ENCODE results near the gene KIF26A.

The KIF26A gene

DNA sequence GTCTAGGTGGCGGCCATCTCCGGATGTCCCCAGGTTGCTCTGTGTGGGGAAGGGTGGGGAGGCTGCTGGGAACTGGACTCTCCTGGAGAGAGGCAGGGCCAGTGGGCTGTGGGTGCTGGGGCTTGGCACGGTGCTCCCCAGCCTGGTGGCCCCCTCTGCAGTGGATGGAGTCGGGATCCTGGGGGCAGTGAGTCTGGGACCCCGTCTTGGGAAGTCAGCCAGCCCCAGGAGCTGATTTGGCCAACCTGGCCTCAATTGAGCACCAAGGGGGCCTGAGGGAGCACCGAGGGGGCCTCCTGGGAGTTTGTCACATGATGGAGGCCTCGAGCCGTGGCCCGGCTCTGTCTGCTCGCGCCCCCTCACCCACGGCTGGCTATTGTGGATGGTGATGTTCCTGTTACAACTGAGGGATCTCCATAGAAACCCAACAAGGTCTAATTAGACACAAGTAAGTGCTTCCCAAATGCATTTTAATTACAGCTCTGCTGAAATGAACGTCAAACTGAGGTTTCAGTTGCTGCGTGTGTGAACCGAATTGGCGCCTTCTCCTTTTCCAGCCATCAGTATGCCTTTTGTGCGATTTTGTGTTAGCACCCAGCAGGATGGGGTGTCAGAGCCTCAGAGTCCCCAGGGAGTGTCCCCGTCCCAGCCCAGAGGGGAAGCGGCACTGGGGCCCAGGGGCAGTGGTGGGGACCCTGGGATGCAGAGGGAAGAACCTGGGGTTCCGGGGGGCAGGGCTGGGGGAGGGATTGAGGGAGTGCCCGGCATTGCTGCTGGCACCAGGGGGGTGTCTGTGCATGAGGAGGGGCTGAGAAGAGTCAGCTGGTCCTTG lies 71.8 kb downstream of the KIF26A start:
- no peak for DNase-seq (ENCODE audit: low spot score)

DNA sequence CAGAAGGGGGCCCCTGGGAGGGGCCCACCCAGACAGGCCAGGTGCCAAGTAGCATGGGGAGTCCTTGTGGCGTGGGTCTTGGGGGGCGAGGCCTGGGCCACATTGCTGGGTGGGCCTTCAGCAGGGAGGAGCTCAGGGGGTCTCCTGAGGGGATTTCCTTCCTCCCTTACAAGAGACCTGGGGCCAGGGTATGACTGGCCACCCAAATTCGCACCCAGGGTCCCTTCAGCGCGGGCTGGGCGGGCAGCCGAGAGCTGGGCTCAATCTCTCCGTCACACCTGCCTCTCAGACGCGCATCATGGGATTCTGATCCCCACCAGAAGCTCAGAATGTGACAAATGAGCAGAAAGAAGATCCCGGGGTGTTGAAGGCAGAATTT lies 72.4 kb downstream of the KIF26A start:
- no peak for DNase-seq (ENCODE audit: low spot score)

- no peak for DNase-seq (ENCODE audit: low spot score)
These were observed 72.8 kb downstream of the KIF26A start for GRCh38 chr14:104211215-104211614.

DNA sequence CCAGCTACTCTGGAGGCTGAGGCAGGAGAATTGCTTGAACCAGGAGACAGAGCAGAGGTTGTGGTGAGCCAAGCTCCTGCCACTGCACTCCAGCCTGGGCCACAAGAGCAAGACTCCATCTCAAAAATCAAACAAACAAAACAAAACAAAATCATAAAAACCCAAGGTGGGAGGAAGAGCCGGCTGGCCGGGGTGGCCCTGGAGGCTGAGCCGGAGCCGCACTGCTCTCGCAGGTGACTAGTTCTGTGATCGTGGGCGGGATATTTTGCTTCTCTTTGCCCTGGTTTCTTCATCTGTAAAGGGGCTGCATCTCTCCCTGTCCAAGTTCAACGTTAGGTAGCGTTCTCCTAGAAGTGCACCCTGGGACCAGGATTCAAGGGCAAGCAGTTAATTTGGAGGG lies 73.4 kb downstream of the KIF26A start:
- no peak for DNase-seq (ENCODE audit: low spot score)

DNA sequence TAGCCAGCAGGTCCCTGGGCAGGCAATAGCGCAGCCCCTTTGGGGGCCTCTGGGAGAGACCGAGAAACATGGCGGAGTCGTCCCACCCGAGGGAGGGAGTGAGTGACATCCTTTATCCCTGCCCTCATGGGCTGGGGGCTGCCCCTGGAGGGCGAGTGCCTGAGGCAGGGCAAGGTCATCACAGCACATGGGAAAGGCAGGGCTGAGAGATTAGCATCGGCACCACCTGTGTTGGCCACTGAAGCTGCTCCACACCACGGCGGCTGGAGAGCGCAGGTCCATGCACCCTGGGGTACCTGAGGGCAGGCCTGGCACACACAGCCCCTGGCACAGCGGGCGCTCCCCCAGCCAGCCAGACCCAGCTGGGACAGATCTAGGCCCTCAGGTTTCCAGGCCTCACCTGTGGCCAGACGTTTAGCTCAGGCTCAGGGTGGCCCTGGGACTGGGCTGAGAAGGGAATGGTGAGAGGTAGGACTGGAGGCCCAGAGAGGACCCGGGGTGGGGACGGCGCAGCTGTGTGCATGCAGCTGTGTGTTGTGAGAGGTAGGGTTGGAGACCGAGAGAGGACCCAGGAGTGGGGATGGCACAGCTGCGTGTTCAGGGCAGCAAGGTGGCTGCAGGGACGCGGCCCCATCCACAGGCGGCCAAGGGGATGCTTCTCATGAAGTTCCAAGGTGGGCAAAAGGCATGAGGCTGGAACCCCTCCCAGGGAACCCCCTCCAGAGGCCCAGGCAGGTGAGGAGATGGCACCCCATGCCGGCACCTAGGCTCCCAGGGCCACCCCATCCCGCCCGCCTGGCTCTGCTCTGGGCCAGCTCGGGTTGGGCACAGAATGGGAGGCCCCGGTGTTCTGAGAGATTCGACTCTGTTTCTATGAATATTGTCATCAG lies 74.1 kb downstream of the KIF26A start:
- no peak for DNase-seq (ENCODE audit: low spot score)

DNA sequence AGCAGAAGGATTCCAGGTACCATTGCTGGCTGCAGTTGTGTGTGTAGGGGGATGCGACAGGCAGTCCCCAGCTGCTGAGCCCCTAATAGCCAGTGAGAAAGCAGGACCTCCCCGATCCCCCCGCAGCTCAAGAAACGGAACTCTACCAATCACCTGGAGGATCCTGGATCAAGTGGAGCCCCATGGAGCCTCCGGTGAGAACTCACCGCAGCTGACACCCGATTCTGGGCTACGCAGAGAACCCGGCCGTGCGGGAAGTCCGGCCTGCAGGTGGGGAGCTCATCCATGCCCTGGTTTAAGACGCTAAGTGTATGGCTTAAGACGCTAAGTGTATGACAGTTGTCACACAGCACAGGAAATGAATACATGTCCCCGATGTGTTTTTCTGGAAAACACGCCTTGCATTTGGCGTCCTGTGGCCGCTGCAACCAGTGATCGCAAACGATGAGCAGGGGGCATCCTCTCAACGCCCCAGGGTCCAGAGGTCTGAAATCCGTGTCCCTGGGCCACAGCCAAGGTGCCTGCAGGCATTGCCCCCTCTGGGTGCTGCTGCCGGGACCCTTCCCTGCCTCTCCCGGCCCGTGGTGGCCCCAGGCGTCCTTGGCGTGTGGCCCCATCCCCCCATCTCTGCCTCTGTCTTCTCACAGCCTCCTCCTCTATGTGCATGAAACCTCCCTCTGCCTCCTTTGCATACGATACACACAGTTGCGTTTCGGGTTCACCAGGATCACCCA lies 75.1 kb downstream of the KIF26A start:
- no peak for DNase-seq (ENCODE audit: low spot score)

DNA sequence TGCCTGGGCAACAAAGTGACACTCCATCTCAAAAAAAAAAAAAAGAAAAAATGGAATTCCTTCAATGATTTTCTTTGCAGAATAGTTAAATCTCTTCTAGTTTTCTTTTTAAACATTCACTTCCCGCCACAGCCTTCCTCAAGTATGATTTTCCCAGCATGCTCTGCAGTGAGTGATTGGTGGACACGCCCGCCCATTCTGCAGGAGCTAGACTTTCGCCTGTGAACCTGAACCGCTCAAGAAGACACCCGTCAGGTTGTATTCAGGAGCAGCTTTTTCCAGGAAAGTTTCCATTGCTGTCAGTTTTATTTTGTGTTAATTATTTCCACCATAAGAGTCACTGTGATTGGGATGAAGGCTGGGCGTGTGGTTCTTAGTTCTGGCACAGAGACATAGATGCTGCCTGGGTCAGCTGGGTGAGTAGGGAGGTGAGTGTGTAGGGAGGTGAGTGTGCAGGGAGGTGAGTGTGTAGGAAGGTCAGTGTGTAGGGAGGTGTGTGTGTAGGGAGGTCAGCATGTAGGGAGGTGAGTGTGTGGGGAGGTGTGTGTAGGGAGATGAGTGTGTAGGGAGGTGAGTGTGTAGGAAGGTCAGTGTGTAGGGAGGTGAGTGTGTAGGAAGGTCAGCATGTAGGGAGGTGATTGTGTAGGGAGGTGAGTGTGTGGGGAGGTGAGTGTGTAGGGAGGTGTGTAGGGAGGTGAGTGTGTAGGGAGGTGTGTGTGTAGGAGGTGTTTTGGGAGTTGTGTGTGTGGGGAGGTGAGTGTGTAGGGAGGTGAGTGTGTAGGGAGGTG lies 76.2 kb downstream of the KIF26A start:
- DNase-seq (ENCODE audit: low spot score), result no peak

DNA sequence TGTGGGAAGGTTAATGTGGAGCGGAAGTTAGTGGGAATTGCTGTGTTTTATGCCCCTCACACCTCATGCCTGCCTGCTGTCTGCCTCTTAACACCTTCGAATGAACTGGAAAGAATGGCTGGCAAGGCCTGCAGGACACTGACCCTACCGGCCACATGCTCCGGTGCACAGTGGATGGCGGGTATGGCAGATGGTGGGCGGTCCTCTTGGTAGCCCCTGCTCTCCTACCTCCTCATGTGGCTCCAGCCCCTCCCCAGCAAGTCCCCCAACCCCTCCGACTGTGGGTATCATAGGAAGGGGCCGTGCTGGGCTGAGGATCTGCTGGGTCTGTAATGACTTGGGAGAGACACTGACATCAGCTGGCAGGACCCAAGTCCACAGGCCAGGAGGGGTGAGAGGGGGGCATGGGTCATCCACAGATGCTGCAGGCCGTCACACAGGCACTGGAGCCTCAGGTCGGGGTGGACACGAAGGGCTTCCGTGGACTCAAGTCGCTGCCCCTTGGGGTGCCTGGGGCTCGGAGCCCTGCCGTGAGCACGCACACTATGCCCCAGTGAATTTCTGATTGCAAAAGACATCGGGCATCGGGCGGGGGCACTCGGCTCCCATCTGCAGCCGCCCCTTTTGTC lies 77.4 kb downstream of the KIF26A start:
- DNase-seq (ENCODE audit: low spot score), result no peak

GRCh38 chr14:104216457-104216856 lies 78.1 kb downstream of the KIF26A start:
- DNase-seq (ENCODE audit: low spot score), result no peak

- no peak for DNase-seq (ENCODE audit: low spot score)
These were observed 79.3 kb downstream of the KIF26A start for GRCh38 chr14:104217486-104218360.

DNA sequence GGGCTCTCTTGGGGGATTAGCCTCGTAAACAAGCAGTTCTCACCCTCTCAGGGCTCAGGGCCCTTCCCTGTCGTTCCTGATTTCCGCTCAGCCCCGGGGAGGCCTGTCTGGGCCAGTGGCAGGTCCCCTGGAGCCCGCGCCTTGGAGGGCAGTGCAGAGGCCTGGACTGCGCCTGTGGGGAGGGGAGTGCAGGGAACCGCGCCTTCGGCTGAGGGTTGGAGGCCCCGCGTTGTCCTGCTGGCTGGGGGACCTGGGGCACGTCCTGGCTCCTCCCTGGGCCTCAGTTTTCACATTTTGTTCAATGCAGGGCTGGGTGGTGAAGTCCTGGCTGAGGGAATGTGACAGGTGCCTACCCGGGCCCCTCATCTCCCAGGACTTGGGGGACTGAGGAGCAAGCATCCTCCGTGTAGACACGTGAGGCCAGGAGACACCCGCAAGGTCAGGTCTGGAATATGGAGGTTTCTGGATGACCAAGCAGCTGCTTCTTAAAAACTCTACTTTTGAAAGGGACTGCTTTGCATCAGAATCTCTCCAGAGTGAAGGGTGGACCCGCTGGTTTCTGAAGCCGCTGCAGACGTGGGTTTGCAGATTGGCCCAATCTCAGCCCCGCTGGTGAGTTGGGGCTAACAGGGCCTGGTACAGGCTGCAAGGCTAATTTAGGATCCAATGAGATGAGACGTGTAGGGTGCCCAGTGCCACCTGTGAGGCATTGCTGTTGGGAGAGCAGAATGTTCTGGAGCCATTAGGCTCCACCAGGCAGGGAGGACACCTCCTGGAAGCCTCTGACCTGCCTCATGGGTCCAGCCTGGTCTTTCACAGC lies 80.2 kb downstream of the KIF26A start:
- DNase-seq (ENCODE audit: low spot score), result no peak

DNA sequence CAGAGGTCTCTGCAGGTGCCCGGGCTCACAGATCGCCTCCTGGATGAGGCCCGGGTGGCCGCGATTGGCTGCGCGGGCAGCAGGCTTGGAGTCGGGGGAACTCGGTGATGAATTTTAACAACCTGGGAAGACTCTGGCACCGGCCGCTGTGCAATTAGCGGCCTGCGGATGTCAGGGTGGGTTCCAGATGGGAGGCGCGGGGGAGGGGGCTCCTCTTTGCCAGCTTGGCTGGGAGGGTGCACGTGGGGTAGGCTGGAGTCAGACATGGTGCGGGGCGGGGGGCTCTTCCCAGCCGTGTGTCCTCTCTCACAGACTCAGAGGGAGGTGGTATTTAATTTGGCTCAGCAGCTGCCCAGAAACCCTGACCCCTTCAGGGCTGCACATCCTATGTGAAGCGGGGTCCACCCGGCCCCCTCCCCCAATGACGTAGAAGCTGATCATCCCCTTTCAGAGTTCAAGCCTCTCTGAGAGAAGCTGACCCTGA lies 81.4 kb downstream of the KIF26A start:
- DNase-seq (ENCODE audit: low spot score), result no peak

- no peak for DNase-seq (ENCODE audit: low spot score)
These were observed 82.1 kb downstream of the KIF26A start for GRCh38 chr14:104220215-104221070.

DNA sequence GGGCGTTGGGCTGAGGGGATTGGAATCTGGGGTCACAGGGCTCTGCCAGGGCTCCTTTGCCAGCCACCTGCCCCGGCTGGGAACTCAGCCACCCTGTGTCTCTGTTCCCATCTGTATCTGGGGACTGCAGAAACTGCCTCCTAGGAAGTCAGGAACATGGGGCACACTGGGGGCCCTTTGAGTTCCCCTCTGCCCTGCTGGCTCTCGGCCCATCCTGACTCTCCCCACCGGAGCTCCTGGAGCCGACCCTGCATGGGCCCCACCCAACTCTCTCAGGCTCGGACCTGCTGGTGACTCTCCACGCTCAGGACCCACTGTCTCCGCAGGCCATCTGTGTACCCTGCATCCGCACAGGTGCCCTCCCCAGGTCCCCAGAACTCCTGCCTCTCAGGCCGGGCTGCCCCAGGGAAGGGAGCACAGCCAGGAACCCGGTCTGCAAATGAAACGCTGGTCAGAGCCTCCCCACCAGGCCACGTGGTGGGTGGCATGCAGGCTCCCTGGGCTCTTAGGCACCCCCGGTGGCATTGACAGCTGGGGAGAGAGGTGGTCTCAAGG lies 82.8 kb downstream of the KIF26A start:
- no peak for DNase-seq (ENCODE audit: low spot score)

- DNase-seq (ENCODE audit: low spot score), result no peak
These were observed 83.4 kb downstream of the KIF26A start for GRCh38 chr14:104221636-104222369.

GRCh38 chr14:104222396-104223036 lies 84.1 kb downstream of the KIF26A start:
- DNase-seq (ENCODE audit: low spot score), result no peak
